BJ (cell line): ENCODE results near the gene DDX54. TPM values are rescaled to one million over a fixed set of nuclear protein-coding genes. Genes with fewer than 3 reads are reported as not detected.

Experiments used
- CTCF ChIA-PET: fragments of 350-600 bp; formaldehyde crosslinking; extraction: SDS; loops from one replicate; lab custom pipeline; 2021; ENCODE audit warnings: antibody characterized with exemption, inconsistent platforms; lab: Yijun Ruan, JAX
- POLR2A ChIA-PET: fragments of 300-600 bp; sonication (Branson Sonifier 250); formaldehyde crosslinking; extraction: SDS; loops from one replicate; lab custom pipeline; 2021; ENCODE audit warnings: antibody characterized with exemption; lab: Charles Lee
- DNase-seq: peaks from one replicate; pipeline ENCODE4 v3.0.0-alpha.2; 2011; ENCODE audit warnings: low read depth
- H3K27me3 ChIP-seq: 2 replicates; pipeline ENCODE4 v1.6.0; 2011; ENCODE audit warnings: low read length; ENCODE audit not compliant: control insufficient read depth, insufficient read depth
- H3K36me3 ChIP-seq: 2 replicates; pipeline ENCODE4 v1.5.1; 2011; ENCODE audit warnings: low read length; ENCODE audit not compliant: control insufficient read depth, insufficient read depth
- H3K4me3 ChIP-seq: 2 replicates; pipeline ENCODE4 v1.5.1; 2011; ENCODE audit warnings: low read depth, mild to moderate bottlenecking, control low read depth, low read length
- polyA plus RNA-seq: library from polyadenylated mRNA; depleted of rRNA; stranded (reverse); fragments of >200 nt; gene quantifications from 2 replicates; pipeline ENCODE4 v1.2.3, GENCODE V29; 2011
- TF ChIP-seq, protein P1 (sequence below): IDR thresholded peaks from 2 replicates; pipeline ENCODE4 v1.5.1; 2011; ENCODE audit warnings: low read depth, mild to moderate bottlenecking, control low read depth, inconsistent platforms, low read length, moderate library complexity; ENCODE audit not compliant: insufficient read depth

DDX54 gene
- polyA plus RNA-seq, 1 experiment = 54.7 TPM

DNA sequence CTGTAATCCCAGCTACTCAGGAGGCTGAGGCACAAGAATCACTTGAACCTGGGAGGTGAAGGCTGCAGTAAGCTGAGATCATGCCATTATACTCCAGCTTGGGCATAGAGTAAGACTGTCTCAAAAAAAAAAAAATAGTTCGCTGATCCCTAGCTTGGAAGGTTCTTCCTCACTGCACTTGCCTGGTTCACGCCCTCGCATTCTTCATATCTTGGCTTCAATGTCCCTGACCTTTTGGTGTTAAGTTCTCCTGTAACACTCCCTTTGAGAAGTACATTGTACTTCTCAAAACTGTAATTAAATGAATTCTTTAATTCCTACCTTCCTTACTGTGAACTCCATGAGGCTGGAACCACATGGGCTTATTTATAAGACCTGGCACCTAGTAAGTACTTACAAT lies 19.5 kb upstream of the DDX54 start:
- no peak for DNase-seq
- TF ChIP-seq, protein P1, sequence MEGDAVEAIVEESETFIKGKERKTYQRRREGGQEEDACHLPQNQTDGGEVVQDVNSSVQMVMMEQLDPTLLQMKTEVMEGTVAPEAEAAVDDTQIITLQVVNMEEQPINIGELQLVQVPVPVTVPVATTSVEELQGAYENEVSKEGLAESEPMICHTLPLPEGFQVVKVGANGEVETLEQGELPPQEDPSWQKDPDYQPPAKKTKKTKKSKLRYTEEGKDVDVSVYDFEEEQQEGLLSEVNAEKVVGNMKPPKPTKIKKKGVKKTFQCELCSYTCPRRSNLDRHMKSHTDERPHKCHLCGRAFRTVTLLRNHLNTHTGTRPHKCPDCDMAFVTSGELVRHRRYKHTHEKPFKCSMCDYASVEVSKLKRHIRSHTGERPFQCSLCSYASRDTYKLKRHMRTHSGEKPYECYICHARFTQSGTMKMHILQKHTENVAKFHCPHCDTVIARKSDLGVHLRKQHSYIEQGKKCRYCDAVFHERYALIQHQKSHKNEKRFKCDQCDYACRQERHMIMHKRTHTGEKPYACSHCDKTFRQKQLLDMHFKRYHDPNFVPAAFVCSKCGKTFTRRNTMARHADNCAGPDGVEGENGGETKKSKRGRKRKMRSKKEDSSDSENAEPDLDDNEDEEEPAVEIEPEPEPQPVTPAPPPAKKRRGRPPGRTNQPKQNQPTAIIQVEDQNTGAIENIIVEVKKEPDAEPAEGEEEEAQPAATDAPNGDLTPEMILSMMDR = no peak
- no peak overlapping the region for H3K4me3 ChIP-seq
- CTCF ChIA-PET = interaction anchor here (0.6 to 2.4 kb wide), 4 partner anchors 10 to 220 kb away, joined by 3 to 14 read pairs (median 4); no protein-coding TSS in a partner anchor
- no peaks in the 10 kb centered on the region for H3K36me3 ChIP-seq
- no peaks in the 10 kb centered on the region for H3K27me3 ChIP-seq
- POLR2A ChIA-PET = no interaction called here

DNA sequence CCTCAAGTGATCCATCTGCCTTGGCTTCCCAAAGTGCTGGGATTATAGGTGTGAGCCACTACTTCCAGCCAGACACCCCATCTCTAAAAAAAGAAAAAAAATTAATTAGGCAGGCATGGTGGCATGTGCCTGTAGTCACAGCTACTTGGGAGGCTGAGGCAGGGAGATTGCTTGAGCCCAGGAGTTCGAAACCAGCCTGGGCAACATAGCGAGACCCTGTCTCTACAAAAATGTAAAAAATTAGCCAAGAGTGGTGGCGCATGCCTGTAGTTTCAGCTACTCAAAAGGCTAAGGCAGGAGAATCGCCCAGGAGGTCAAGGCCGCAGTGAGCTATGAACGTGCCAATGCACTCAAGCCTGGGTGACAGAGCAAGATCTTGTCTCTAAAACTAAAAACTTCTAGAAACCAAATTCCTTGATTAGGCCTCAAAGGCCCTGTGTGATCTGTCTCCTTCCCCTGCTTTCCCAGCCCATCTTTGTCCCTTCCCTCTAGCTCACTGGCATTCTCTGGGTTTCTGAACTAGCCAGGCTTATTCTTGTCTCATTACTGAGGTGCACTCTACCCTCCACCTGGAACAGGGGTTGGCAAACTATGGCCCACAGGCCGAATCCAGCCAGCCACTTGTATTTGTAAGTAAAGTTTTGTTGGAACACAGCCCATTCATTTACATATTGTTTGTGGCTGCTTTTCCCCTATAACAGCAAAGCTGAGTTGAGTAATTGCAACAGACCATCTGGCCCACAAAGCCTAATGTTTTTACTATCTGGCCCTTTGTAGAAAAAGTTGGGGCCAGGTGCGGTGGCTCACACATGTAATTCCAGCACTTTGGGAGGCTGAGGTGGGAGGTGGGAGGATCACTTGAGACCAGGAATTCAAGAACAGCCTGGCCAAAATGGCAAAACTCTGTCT lies 18.8 kb upstream of the DDX54 start:
- no peaks in the 10 kb centered on the region for H3K36me3 ChIP-seq
- TF ChIP-seq, protein P1 = no peak
- DNase-seq = no peak
- POLR2A ChIA-PET = no interaction called here
- CTCF ChIA-PET = interaction anchor here (0.6 to 2.4 kb wide), 7 partner anchors 9 to 221 kb away, joined by 3 to 14 read pairs (median 3); partner anchors contain the start of gene SDSL
- H3K27me3 ChIP-seq = no peaks in the 10 kb centered on the region
- no peak overlapping the region for H3K4me3 ChIP-seq

DNA sequence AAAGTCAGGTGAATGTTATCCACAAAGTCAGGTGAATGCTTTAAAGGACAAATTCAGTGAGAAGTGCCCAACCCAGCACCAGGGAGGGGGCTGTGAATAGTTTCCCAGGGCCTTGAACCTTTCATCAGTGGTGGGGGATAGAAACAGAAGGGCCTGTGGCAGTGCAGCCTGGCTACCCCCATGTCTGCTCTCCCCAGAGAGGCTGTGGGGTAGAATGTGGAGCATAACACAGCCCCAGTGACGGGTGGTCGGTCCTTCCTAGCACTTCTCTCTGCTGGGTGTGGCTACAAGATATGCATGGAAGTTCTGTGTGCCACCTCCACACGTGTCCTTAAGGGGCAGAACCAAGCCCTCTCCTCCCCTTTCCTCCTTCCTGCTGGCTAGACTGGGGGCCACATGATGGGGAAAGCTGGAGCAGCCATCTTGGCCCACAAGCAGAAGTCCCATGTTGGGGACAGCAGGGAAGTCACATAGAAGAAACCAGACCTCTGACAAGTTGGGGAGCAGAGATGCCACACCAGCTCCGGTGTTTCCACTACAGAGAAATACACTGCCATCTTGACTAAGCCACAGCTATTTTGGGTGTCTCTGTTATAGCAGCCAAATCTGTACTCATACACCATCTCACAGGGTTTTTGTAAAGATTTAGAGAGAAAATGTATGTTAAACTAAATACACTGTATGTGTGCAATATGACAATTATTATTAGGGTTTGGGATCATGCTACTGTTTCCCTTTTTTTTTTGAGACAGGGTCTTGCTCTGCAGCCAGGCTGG lies 17.2 kb upstream of the DDX54 start:
- ChIA-PET POLR2A (no interaction called here), CTCF (no interaction called here)
- no peak for DNase-seq
- no peaks in the 10 kb centered on the region for H3K27me3 ChIP-seq
- TF ChIP-seq, protein P1 = no peak
- no peaks in the 10 kb centered on the region for H3K36me3 ChIP-seq
- H3K4me3 ChIP-seq = no peak overlapping the region

DNA sequence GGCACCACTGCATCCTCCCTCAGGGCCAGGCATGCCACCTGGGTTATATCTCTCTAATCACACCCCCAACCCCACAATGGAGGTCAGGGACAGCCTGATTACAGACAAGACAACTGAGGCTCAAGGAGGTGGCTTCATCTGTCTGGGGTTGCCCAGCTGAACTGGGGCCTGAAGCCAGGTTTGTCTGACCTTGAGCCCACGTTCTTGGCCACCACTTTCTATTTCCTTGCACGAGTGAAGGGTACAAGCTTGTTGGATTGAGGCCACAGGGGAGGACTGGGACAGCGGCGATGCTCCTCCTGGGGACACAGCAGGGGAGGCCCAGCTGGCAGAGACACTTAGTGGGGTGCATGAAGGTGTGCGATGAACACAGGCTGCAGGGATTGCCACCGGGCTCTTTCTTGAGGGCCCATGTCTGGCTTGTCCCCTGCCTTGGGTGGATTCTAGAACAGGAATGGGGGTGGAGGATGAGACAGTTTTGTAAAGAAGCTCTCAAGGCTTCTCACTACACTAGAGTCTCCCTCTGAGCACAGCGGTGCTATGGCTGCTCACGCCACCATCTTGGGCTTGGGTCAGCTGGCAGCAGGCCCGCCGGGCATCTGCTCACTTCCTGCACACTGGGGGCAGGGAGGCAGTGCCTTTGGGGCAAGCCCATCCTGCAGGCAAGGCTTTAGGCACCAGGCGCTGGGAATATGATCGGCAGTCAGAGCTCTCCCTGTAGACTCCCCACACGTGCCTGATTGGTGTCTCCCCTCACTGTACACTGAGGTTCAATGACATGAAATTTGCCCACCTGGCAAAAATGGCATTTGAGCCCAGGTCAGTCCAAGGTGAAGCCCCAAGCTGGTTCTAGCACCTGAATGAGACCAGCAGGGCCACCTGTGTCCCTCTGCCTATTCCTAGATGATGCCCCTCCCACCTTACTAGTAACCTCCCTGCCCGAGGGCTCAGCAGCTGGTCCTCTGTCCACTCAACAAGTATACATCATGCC lies 16.2 kb upstream of the DDX54 start:
- Histone ChIP-seq H3K4me3 (no peak overlapping the region), H3K27me3 (no peaks in the 10 kb centered on the region), H3K36me3 (no peaks in the 10 kb centered on the region)
- POLR2A ChIA-PET = no interaction called here
- CTCF ChIA-PET = interaction anchor here (2.1 kb wide), 1 partner anchor 20 kb away, joined by 6 read pairs; the partner anchor contains the start of gene TPCN1
- DNase-seq = no peak
- TF ChIP-seq, protein P1 = no peak
